Neural progenitor cell (in vitro differentiated cells): ENCODE measurements around the gene TSSK2. TPM values are rescaled to one million over a fixed set of nuclear protein-coding genes. Genes with fewer than 3 reads are reported as not detected.
"Not testable (repeated sequence)": the region's sequence is repeated elsewhere in the genome, so short reads cannot be mapped to it uniquely, and the experiment has no call there.

Experiments used
- DNase-seq: peaks from one replicate; pipeline ENCODE4 v3.0.0-alpha.2; 2016; ENCODE audit warnings: low spot score
- H2AFZ ChIP-seq: fragments of 200-600 bp; sonication (generic); replicated peaks from 2 replicates; pipeline ENCODE4 v1.6.1; 2016; ENCODE audit warnings: antibody characterized with exemption
- H3F3A ChIP-seq: fragments of 200-600 bp; sonication (generic); 2 replicates; pipeline ENCODE4 v1.6.1; 2016; ENCODE audit warnings: antibody characterized with exemption, low read depth
- H3K27ac ChIP-seq: fragments of 200-600 bp; sonication (generic); 2 replicates; pipeline ENCODE4 v1.5.1; 2016; ENCODE audit warnings: mild to moderate bottlenecking
- H3K27me3 ChIP-seq: fragments of 200-600 bp; sonication (generic); 2 replicates; pipeline ENCODE4 v1.6.1; 2016; ENCODE audit warnings: mild to moderate bottlenecking, moderate library complexity
- H3K36me3 ChIP-seq: fragments of 200-600 bp; sonication (generic); 2 replicates; pipeline ENCODE4 v1.5.1; 2016
- H3K4me1 ChIP-seq: fragments of 200-600 bp; sonication (generic); 2 replicates; pipeline ENCODE4 v1.6.1; 2016; ENCODE audit warnings: mixed run types
- H3K4me2 ChIP-seq: fragments of 200-600 bp; sonication (generic); 2 replicates; pipeline ENCODE4 v1.6.1; 2016
- H3K4me3 ChIP-seq: fragments of 200-600 bp; sonication (generic); 2 replicates; pipeline ENCODE4 v1.5.1; 2016
- H3K79me2 ChIP-seq: fragments of 200-600 bp; sonication (generic); 2 replicates; pipeline ENCODE4 v1.6.1; 2016; ENCODE audit warnings: low read depth
- H3K9ac ChIP-seq: fragments of 200-600 bp; sonication (generic); 2 replicates; pipeline ENCODE4 v1.6.1; 2016
- H3K9me3 ChIP-seq: fragments of 200-600 bp; sonication (generic); 2 replicates; pipeline ENCODE4 v1.5.1; 2016; ENCODE audit warnings: low read depth
- H4K20me1 ChIP-seq: fragments of 200-600 bp; sonication (generic); 2 replicates; pipeline ENCODE4 v1.6.1; 2016; ENCODE audit warnings: low read depth
- H3K27ac Mint-ChIP-seq: 3 replicates; pipeline ENCODE4 v1.8.0; 2021; ENCODE audit warnings: mixed read lengths
- H3K27me3 Mint-ChIP-seq: 2 replicates; pipeline ENCODE4 v1.8.0; 2022; ENCODE audit warnings: low read depth, mild to moderate bottlenecking, inconsistent platforms, moderate library complexity, mixed read lengths; ENCODE audit not compliant: insufficient read depth
- H3K36me3 Mint-ChIP-seq: 3 replicates; pipeline ENCODE4 v1.8.0; 2021; ENCODE audit warnings: mixed read lengths
- H3K4me1 Mint-ChIP-seq: 3 replicates; pipeline ENCODE4 v1.8.0; 2021; ENCODE audit warnings: mixed read lengths
- H3K4me3 Mint-ChIP-seq: 3 replicates; pipeline ENCODE4 v1.8.0; 2021; ENCODE audit warnings: mild to moderate bottlenecking, moderate library complexity, mixed read lengths
- H3K9me3 Mint-ChIP-seq: 3 replicates; pipeline ENCODE4 v1.8.0; 2020; ENCODE audit warnings: mixed read lengths
- CTCF ChIP-seq: fragments of 200-600 bp; sonication (generic); IDR thresholded peaks from 2 replicates; pipeline ENCODE4 v1.5.1; 2017; ENCODE audit warnings: antibody characterized with exemption, mild to moderate bottlenecking
- EZH2 ChIP-seq: fragments of 200-600 bp; sonication (generic); IDR thresholded peaks from 2 replicates; pipeline ENCODE4 v1.6.1; 2017; ENCODE audit warnings: antibody characterized with exemption, mild to moderate bottlenecking, moderate library complexity
- EZH2phosphoT487 ChIP-seq: fragments of 200-600 bp; sonication (generic); IDR thresholded peaks from 2 replicates; pipeline ENCODE4 v1.6.1; 2017; ENCODE audit warnings: antibody characterized with exemption
- total RNA-seq: library from RNA; depleted of rRNA; stranded (reverse); fragments of >200 nt; gene quantifications from 2 replicates; pipeline ENCODE4 v1.2.3, GENCODE V29; 2015; ENCODE audit warnings: low replicate concordance

The TSSK2 gene
- total RNA-seq, 1 donor from 2014 or later = not detected

GRCh38 chr22:19150482-19151328 is 19.6 kb downstream of the TSSK2 start:
- no peak overlapping the region for H3K27ac Mint-ChIP-seq

GRCh38 chr22:19151329-19152191 is 20.5 kb downstream of the TSSK2 start:
- Mint-ChIP-seq H3K27me3 (peaks cover 65% of the 10 kb centered on the region), H3K36me3 (peaks cover 4% of the 10 kb centered on the region), H3K4me1 (peaks cover 4% of the 10 kb centered on the region), H3K4me3 (peak overlapping the region; percentile 73), H3K27ac (peak overlapping the region; percentile 5), H3K9me3 (peaks cover 13% of the 10 kb centered on the region)
- Histone ChIP-seq H4K20me1 (peaks cover 10% of the 10 kb centered on the region), H3K4me1 (no peaks in the 10 kb centered on the region), H3K4me3 (no peak overlapping the region), H3K9me3 (no peaks in the 10 kb centered on the region), H3F3A (peaks cover 7% of the 10 kb centered on the region), H3K27ac (no peak overlapping the region), H3K9ac (no peak overlapping the region), H3K36me3 (no peaks in the 10 kb centered on the region), H3K27me3 (peaks cover 97% of the 10 kb centered on the region), H3K79me2 (no peaks in the 10 kb centered on the region), H3K4me2 (no peak overlapping the region), H2AFZ (no peak overlapping the region)
- DNase-seq = no peak
- TF ChIP-seq CTCF (no peak), EZH2 (no peak), EZH2phosphoT487 (no peak)

More at GRCh38 chr22:19150482-19151328, 19.6 kb downstream of the TSSK2 start:
- Mint-ChIP-seq H3K4me1 (peaks cover 4% of the 10 kb centered on the region), H3K9me3 (peaks cover 13% of the 10 kb centered on the region), H3K36me3 (peaks cover 4% of the 10 kb centered on the region), H3K27me3 (peaks cover 71% of the 10 kb centered on the region), H3K4me3 (peak overlapping the region; percentile 73)
- Histone ChIP-seq H3K36me3 (no peaks in the 10 kb centered on the region), H4K20me1 (peaks cover 10% of the 10 kb centered on the region), H3K4me3 (no peak overlapping the region), H3K4me1 (no peaks in the 10 kb centered on the region), H3K9ac (no peak overlapping the region), H3K4me2 (no peak overlapping the region), H3K9me3 (no peaks in the 10 kb centered on the region), H3F3A (peaks cover 7% of the 10 kb centered on the region), H3K79me2 (no peaks in the 10 kb centered on the region), H3K27me3 (peaks cover 97% of the 10 kb centered on the region), H3K27ac (no peak overlapping the region), H2AFZ (no peak overlapping the region)
- TF ChIP-seq EZH2 = peak; percentile 95
- no peak for TF ChIP-seq CTCF
- TF ChIP-seq EZH2phosphoT487 = peak; percentile 97
- no peak for DNase-seq

GRCh38 chr22:19152942-19153883 is 22.1 kb downstream of the TSSK2 start:
- H3K36me3 Mint-ChIP-seq = peaks cover 4% of the 10 kb centered on the region
- Histone ChIP-seq H3K27me3 (peaks cover 96% of the 10 kb centered on the region), H3K27ac (no peak overlapping the region), H3F3A (peaks cover 7% of the 10 kb centered on the region), H3K4me3 (no peak overlapping the region), H3K79me2 (no peaks in the 10 kb centered on the region), H3K36me3 (no peaks in the 10 kb centered on the region), H2AFZ (no peak overlapping the region), H4K20me1 (peaks cover 10% of the 10 kb centered on the region), H3K4me1 (no peaks in the 10 kb centered on the region), H3K9ac (no peak overlapping the region), H3K4me2 (no peak overlapping the region), H3K9me3 (no peaks in the 10 kb centered on the region)
- H3K9me3 Mint-ChIP-seq = peaks cover 11% of the 10 kb centered on the region
- TF ChIP-seq EZH2 = no peak
- TF ChIP-seq CTCF = no peak
- TF ChIP-seq EZH2phosphoT487 = no peak
- no peak overlapping the region for H3K27ac Mint-ChIP-seq
- peaks cover 50% of the 10 kb centered on the region for H3K27me3 Mint-ChIP-seq
- H3K4me1 Mint-ChIP-seq = peaks cover 4% of the 10 kb centered on the region
- no peak overlapping the region for H3K4me3 Mint-ChIP-seq
- no peak for DNase-seq

- H3F3A ChIP-seq, H3K4me3 Mint-ChIP-seq, H3K9me3 Mint-ChIP-seq, H3K27ac Mint-ChIP-seq, H3K79me2 ChIP-seq, H3K27ac ChIP-seq, H3K4me1 Mint-ChIP-seq, H3K4me2 ChIP-seq, H3K4me1 ChIP-seq, H3K9me3 ChIP-seq, H3K36me3 ChIP-seq, H3K9ac ChIP-seq, H3K4me3 ChIP-seq, DNase-seq, H3K36me3 Mint-ChIP-seq, H4K20me1 ChIP-seq, H2AFZ ChIP-seq: not testable (repeated sequence)
- H3K27me3 Mint-ChIP-seq = peaks cover 36% of the 10 kb centered on the region
- H3K27me3 ChIP-seq = peaks cover 94% of the 10 kb centered on the region
Observed at GRCh38 chr22:19156109-19156508, 25.0 kb downstream of the TSSK2 start.

- H3K9me3 Mint-ChIP-seq, H3K9me3 ChIP-seq, H4K20me1 ChIP-seq, H3F3A ChIP-seq, H3K4me3 Mint-ChIP-seq, H3K4me1 Mint-ChIP-seq, H3K36me3 ChIP-seq, H3K79me2 ChIP-seq, H3K4me1 ChIP-seq, H2AFZ ChIP-seq, H3K4me3 ChIP-seq, DNase-seq, H3K27ac ChIP-seq, H3K9ac ChIP-seq, H3K4me2 ChIP-seq, H3K36me3 Mint-ChIP-seq, H3K27ac Mint-ChIP-seq: not testable (repeated sequence)
- H3K27me3 ChIP-seq = peaks cover 94% of the 10 kb centered on the region
- H3K27me3 Mint-ChIP-seq = peaks cover 21% of the 10 kb centered on the region
Observed at GRCh38 chr22:19158649-19159048, 27.5 kb downstream of the TSSK2 start.
